Mammary epithelial cell (primary cell): Measurements from ENCODE around the gene JPH3.

ENCODE experiments used
- EZH2 ChIP-seq: IDR thresholded peaks from 2 replicates; pipeline ENCODE4 v1.6.1; 2012; ENCODE audit warnings: low read length, inconsistent platforms, borderline replicate concordance
- TF ChIP-seq, protein P1 (sequence below), 2 donors: IDR thresholded peaks in 1 of 2; conservative IDR thresholded peaks in 1 of 2; 2 replicates each; pipeline ENCODE4 v1.5.1; 2011 to 2012; ENCODE audit warnings: inconsistent platforms in 2 of 2, low read length in 2 of 2, mild to moderate bottlenecking in 2 of 2, control low read depth in 1 of 2, low read depth in 1 of 2; ENCODE audit not compliant: insufficient read depth in 1 of 2; ENCODE audit errors: extremely low read depth in 1 of 2

DNA sequence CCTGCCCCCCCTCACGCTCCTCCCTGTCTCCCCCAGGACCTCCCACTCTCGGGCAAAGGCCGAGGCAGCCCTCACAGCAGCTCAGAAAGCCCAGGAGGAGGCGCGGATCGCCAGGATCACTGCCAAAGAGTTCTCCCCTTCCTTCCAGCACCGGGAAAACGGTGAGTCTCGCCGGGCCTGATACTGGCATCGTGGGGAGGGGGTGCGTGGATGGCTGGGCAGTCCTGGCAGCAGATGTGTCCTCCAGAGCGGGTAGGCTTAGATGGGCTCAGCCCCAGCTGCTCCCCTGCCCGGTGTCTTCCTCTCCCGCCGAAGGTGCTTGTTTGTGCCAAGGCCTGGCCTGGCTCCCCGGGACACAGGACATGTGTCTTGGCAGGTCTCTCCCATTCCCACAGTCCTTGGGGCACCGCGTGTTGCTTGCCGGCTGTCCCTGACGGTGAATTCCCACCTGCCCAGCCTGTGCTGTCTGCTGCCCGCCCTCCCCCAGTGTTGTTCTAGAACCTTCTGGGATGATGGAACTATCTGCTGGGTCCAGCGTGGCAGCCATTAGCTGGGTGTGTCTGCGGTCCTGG, 81.9 kb downstream of the JPH3 start:
- TF ChIP-seq, protein P1, sequence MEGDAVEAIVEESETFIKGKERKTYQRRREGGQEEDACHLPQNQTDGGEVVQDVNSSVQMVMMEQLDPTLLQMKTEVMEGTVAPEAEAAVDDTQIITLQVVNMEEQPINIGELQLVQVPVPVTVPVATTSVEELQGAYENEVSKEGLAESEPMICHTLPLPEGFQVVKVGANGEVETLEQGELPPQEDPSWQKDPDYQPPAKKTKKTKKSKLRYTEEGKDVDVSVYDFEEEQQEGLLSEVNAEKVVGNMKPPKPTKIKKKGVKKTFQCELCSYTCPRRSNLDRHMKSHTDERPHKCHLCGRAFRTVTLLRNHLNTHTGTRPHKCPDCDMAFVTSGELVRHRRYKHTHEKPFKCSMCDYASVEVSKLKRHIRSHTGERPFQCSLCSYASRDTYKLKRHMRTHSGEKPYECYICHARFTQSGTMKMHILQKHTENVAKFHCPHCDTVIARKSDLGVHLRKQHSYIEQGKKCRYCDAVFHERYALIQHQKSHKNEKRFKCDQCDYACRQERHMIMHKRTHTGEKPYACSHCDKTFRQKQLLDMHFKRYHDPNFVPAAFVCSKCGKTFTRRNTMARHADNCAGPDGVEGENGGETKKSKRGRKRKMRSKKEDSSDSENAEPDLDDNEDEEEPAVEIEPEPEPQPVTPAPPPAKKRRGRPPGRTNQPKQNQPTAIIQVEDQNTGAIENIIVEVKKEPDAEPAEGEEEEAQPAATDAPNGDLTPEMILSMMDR (conservative IDR thresholded peaks at IDR 0.05 in 1 of 2, IDR thresholded peaks at IDR 0.05 in 1 of 2; ENCODE audit: extremely low read depth in 1 of 2, insufficient read depth in 1 of 2, low read depth in 1 of 2, low read length in 2 of 2): no peak
- TF ChIP-seq EZH2: no peak
